GM12878 (cell line): ENCODE measurements around the gene PTPN22. TPM values are rescaled to one million over a fixed set of nuclear protein-coding genes. Genes with fewer than 3 reads are reported as not detected.

Source experiments
- ATF3 ChIP-seq: IDR thresholded peaks from 2 replicates; pipeline ENCODE4 v1.6.1; 2011; ENCODE audit warnings: low read depth, mild to moderate bottlenecking, low read length, moderate library complexity, borderline replicate concordance; ENCODE audit errors: extremely low read depth
- BCL11A ChIP-seq: IDR thresholded peaks from 2 replicates; pipeline ENCODE4 v1.6.1; 2011; ENCODE audit warnings: low read depth, low read length
- CEBPZ ChIP-seq: fragments of 150-350 bp; IDR thresholded peaks from 2 replicates; pipeline ENCODE4 v1.6.1; 2016; ENCODE audit warnings: low read depth, low read length
- CHD1 ChIP-seq: IDR thresholded peaks from 2 replicates; pipeline ENCODE4 v1.6.1; 2012; ENCODE audit warnings: low read depth, low read length, improper control_type of control experiment
- CREB1 ChIP-seq: IDR thresholded peaks from 2 replicates; pipeline ENCODE4 v1.6.1; 2012; ENCODE audit warnings: low read depth, mild to moderate bottlenecking, inconsistent platforms
- FOXK2 ChIP-seq: fragments of 450-650 bp; IDR thresholded peaks from 2 replicates; pipeline ENCODE4 v1.6.1; 2017; ENCODE audit warnings: mild to moderate bottlenecking, moderate library complexity
- IKZF2 ChIP-seq, 2 experiments: fragments of 450-650 bp; IDR thresholded peaks; 2 replicates each; pipeline ENCODE4 v1.6.1; 2017; ENCODE audit warnings: mild to moderate bottlenecking in 2 of 2, moderate library complexity in 2 of 2
- IRF3 ChIP-seq: fragments of 450-650 bp; IDR thresholded peaks from 2 replicates; pipeline ENCODE4 v1.6.1; 2014; ENCODE audit warnings: mild to moderate bottlenecking
- MEF2A ChIP-seq: IDR thresholded peaks from 2 replicates; pipeline ENCODE4 v1.6.1; 2011; ENCODE audit warnings: low read depth, mild to moderate bottlenecking, low read length, moderate library complexity; ENCODE audit not compliant: insufficient read depth
- NBN ChIP-seq: fragments of 450-650 bp; IDR thresholded peaks from 2 replicates; pipeline ENCODE4 v1.6.1; 2016
- NFYA ChIP-seq: IDR thresholded peaks from 2 replicates; pipeline ENCODE4 v1.6.1; 2011; ENCODE audit warnings: low read depth, mild to moderate bottlenecking, low read length, improper control_type of control experiment, borderline replicate concordance
- NR2C2 ChIP-seq: IDR thresholded peaks from 2 replicates; pipeline ENCODE4 v1.6.1; 2011; ENCODE audit warnings: borderline replicate concordance, low read depth; ENCODE audit not compliant: control insufficient read depth, insufficient read length
- POLR2A ChIP-seq: IDR thresholded peaks from 2 replicates; pipeline ENCODE4 v1.6.1; 2011; ENCODE audit warnings: low read depth, mild to moderate bottlenecking, low read length
- RELB ChIP-seq: fragments of 450-650 bp; IDR thresholded peaks from 2 replicates; pipeline ENCODE4 v1.6.1; 2017; ENCODE audit warnings: low read depth, mild to moderate bottlenecking, moderate library complexity
- SIN3A ChIP-seq: IDR thresholded peaks from 2 replicates; pipeline ENCODE4 v1.6.1; 2012; ENCODE audit warnings: low read depth, low read length, improper control_type of control experiment
- SIX5 ChIP-seq: IDR thresholded peaks from 2 replicates; pipeline ENCODE4 v1.6.1; 2011; ENCODE audit warnings: mild to moderate bottlenecking, low read depth, low read length, moderate library complexity; ENCODE audit not compliant: severe bottlenecking
- USF1 ChIP-seq: IDR thresholded peaks from 2 replicates; pipeline ENCODE4 v1.6.1; 2011; ENCODE audit warnings: borderline replicate concordance, low read depth, mild to moderate bottlenecking, moderate library complexity, mixed read lengths, low read length; ENCODE audit not compliant: insufficient read depth; ENCODE audit errors: extremely low read length
- ZBED1 ChIP-seq: IDR thresholded peaks from 2 replicates; pipeline ENCODE4 v1.6.1; 2016; ENCODE audit warnings: borderline replicate concordance
- ZBTB4 ChIP-seq: fragments of 450-650 bp; formaldehyde crosslinking; IDR thresholded peaks from 2 replicates; pipeline ENCODE4 v1.4.0; 2022; ENCODE audit warnings: mild to moderate bottlenecking, moderate library complexity
- polyA plus RNA-seq, 11 experiments: library from polyadenylated mRNA; depleted of rRNA in 4 of 11; unstranded in 6 of 11; stranded (reverse) in 5 of 11; fragments of >200 nt; fragmentation: Nextera tagmentation in 4 of 11; fragmentation: Illumina TruSeq in 1 of 11; extraction: Ambion mirVana in 4 of 11; extraction: Trizol in 1 of 11; gene quantifications; 1 replicate in 1 of 11; 2 replicates in 10 of 11; pipeline versions ENCODE4 v1.2.1 to v1.2.3, GENCODE V29; 2011 to 2016; ENCODE audit warnings: inconsistent platforms in 2 of 11, missing spikeins in 2 of 11, low read depth in 1 of 11
- total RNA-seq, 4 experiments: library from RNA; depleted of rRNA in 3 of 4; stranded (reverse); fragments of >200 nt in 3 of 4; fragmentation: Illumina TruSeq in 1 of 4; extraction: Trizol in 1 of 4; gene quantifications; 2 replicates each; pipeline versions ENCODE4 v1.2.1 to v1.2.3, GENCODE V29; 2013 to 2021

Gene PTPN22
- total and polyA plus RNA-seq, 10 of the 15 experiments (the other 5 are each of a cell fraction or from before 2014, with no cell fraction given) = 22.8 to 65.1 (median 44.9) TPM

- TF ChIP-seq ZBTB4 = no peak
- TF ChIP-seq NFYA = no peak
- TF ChIP-seq ATF3 = no peak
- TF ChIP-seq IKZF2 (IDR thresholded peaks at IDR 0.05) = peak; percentile 97
- TF ChIP-seq CHD1 = 0 out of 2 replicates have a peak, but pooled peaks have one; percentile 73
- TF ChIP-seq MEF2A = peak; percentile 82
- peak; percentile 26 for TF ChIP-seq SIX5
- no peak for TF ChIP-seq ZBED1
- TF ChIP-seq FOXK2 = peak; percentile 49; the same call in 1 of the 2 replicates
- TF ChIP-seq POLR2A = peak; percentile 77
- TF ChIP-seq CREB1 = peak; percentile 47; the same call in 1 of the 2 replicates
- peak; percentile 98 for TF ChIP-seq NBN
- TF ChIP-seq CEBPZ = 0 out of 2 replicates have a peak, but pooled peaks have one; percentile 24
- no peak for TF ChIP-seq BCL11A
- peak; percentile 82 for TF ChIP-seq NR2C2
- TF ChIP-seq IRF3 = 0 out of 2 replicates have a peak, but pooled peaks have one; percentile 28
- TF ChIP-seq RELB = peak; percentile 93
- no peak for TF ChIP-seq USF1
- peak; percentile 97 for TF ChIP-seq SIN3A
These were observed 33.3 kb upstream of the PTPN22 start, which contains the start of the genes AP4B1 and DCLRE1B (continued) for GRCh38 chr1:113904674-113905434.
